ENCODE results near the gene CMSS1.

The CMSS1 gene

DNA sequence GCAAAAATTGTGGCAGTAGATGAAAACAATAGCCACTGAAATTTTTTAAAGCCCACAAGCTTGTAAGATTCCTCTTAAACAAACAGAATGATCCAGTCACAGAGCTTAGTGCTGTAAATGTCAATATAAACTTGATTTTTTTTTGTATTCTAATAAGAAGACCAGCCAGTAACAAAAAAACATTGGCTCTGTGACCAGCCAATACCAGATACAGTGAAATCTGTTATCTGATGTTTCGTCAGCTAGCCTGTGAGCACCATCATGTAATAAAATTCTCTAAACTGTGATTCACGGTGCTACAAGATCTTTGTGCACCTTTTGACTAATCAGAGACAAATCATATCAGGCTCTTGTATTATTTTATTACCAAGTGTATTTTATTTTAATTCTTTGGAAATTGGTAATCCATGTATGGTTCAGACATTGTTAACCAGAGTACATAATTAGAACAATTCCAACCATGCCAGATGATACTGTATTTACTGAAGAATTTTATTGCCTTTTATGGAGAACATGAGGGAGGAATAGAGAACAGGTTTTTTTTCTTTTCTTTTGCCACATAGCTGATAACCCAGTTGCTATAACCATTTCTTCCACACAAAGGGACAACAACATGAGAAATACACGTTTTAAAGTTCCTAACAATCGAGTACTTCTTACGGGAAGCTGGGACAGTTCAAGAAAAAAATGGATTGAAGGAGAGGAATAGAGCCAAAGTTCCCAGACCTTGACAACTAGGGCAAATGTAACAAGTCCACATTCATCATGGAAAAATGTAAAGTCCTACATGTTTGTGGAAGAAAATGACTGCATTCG, 224.7 kb downstream of the CMSS1 start:
- peak; percentile 84 for DNase-seq (ENCODE audit: low read depth)
- H3K4me3 ChIP-seq (ENCODE audit: control insufficient read depth, low read depth, low read length), result no peak overlapping the region
- no peak for TF ChIP-seq CTCF (conservative IDR thresholded peaks at IDR 0.05; ENCODE audit: control insufficient read depth, insufficient read depth, low read depth, low read length)

- no peak for TF ChIP-seq CTCF (conservative IDR thresholded peaks at IDR 0.05; ENCODE audit: control insufficient read depth, insufficient read depth, low read depth, low read length)
- no peak for DNase-seq (ENCODE audit: low read depth)
- no peak overlapping the region for H3K4me3 ChIP-seq (ENCODE audit: control insufficient read depth, low read depth, low read length)
These were observed 225.6 kb downstream of the CMSS1 start for GRCh38 chr3:100043271-100043670.

DNA sequence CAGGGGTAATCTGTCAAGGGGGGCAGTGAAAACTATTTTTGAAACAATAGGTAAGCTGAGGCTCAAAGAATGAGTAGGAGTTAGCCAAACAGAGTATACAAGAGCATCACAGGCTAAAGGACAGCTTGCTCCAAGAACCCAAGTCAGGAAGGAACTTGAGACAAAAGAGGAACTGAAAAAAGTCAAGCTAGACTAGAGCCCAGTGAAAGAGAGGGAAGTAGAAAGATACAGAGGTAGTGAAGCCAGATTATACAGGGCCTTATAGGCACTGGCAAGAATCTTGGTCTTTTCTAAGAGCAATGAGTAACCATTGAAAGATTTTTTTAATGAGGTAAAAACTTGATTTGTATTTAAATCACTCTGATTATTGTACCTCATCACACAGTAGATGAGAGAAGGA, 226.7 kb downstream of the CMSS1 start:
- TF ChIP-seq CTCF (conservative IDR thresholded peaks at IDR 0.05; ENCODE audit: control insufficient read depth, insufficient read depth, low read depth, low read length), result no peak
- no peak overlapping the region for H3K4me3 ChIP-seq (ENCODE audit: control insufficient read depth, low read depth, low read length)
- no peak for DNase-seq (ENCODE audit: low read depth)

DNA sequence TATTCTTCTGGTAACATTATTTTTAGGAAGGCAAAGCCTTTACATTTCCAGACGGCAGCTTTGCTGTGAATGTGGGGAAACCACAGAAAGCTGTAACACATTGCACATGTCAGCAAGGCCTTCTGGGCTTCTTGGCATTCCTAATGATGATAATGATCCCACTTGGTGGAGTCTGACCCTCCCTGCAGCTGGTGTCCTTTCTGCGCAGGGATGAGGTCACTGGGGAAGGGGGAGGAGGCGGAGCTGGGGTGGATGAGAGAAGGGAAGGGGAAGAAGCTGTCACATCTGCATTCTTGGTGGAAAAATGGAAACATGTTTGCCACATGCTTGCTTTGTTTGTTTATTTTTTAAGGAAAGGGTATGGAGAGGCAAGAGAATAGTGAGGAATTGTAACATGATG, 228.0 kb downstream of the CMSS1 start:
- H3K4me3 ChIP-seq (ENCODE audit: control insufficient read depth, low read depth, low read length), result no peak overlapping the region
- peak; percentile 99 for DNase-seq (ENCODE audit: low read depth)
- no peak for TF ChIP-seq CTCF (conservative IDR thresholded peaks at IDR 0.05; ENCODE audit: control insufficient read depth, insufficient read depth, low read depth, low read length)

- no peak for TF ChIP-seq CTCF (conservative IDR thresholded peaks at IDR 0.05; ENCODE audit: control insufficient read depth, insufficient read depth, low read depth, low read length)
- no peak overlapping the region for H3K4me3 ChIP-seq (ENCODE audit: control insufficient read depth, low read depth, low read length)
- DNase-seq (ENCODE audit: low read depth), result no peak
These were observed 229.3 kb downstream of the CMSS1 start for GRCh38 chr3:100046986-100047385.

DNA sequence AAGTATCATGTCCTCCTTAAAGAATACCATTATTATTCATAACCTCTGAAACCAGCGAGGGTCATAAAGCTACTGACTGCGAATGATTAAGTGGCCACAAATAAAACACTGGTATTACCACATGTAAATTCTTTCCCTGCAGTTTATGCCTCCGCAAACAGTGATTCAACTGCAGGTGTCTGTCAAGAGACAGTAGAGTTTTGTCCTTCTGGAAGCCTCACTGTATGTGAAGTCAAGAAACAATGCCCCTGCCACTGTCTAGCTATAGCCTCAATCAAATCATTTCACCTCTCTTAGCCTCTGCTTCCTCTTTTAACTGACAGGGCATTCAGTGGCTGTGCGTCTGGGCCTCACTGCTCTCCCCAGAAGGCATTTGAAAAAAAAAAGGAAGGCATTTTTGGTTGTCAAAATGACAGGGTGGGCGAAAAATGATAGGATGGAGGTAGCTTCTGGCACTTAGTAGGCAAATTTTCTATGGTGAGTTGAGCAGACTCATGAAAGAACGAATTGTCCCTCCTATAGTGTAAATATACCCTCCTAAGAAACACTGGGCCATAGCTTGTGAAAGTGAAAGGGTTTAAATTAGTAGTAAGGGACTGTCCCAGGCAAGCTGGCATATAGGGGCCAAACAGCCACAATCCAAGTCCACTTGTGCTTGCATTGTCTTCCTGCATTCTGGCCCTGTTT, 229.9 kb downstream of the CMSS1 start:
- DNase-seq (ENCODE audit: low read depth), result peak; percentile 94

More for the DNA sequence above, 229.9 kb downstream of the CMSS1 start:
- H3K4me3 ChIP-seq (ENCODE audit: control insufficient read depth, low read depth, low read length), result no peak overlapping the region
- no peak for TF ChIP-seq CTCF (conservative IDR thresholded peaks at IDR 0.05; ENCODE audit: control insufficient read depth, insufficient read depth, low read depth, low read length)
